ENCODE data around the gene MYL4.

Gene MYL4

GRCh38 chr17:47252766-47253512 lies 43.8 kb downstream of the MYL4 start:
- no peak overlapping the region for H3K27ac ChIP-seq (ENCODE audit: insufficient read depth, low read length, poor library complexity, severe bottlenecking)
- peak overlapping the region; percentile 78 for H3K4me3 ChIP-seq (ENCODE audit: insufficient read depth, low read depth, low read length, poor library complexity, severe bottlenecking)
- peaks cover 18% of the 10 kb centered on the region for H3K27me3 ChIP-seq (replicated peaks; ENCODE audit: control insufficient read depth, insufficient read depth, low read length, poor library complexity, severe bottlenecking)
- H3K4me1 ChIP-seq (ENCODE audit: control insufficient read depth, insufficient read depth, low read length, poor library complexity, severe bottlenecking), result peaks cover 10% of the 10 kb centered on the region
- no peaks in the 10 kb centered on the region for H3K9me3 ChIP-seq (ENCODE audit: control insufficient read depth, low read length)
- no peaks in the 10 kb centered on the region for H3K36me3 ChIP-seq (ENCODE audit: control insufficient read depth, insufficient read depth, low read length)
- DNase-seq, result no peak

GRCh38 chr17:47253541-47254402 lies 44.6 kb downstream of the MYL4 start, which contains the start of gene ITGB3:
Gene ITGB3, plus strand, starts transcription at chr17:47253827. Its CDS starts 35 bp downstream, at chr17:47253862.
- Histone ChIP-seq H3K27ac (ENCODE audit: insufficient read depth, low read length, poor library complexity, severe bottlenecking) (no peak within 1 kb of the TSS), H3K9me3 (ENCODE audit: control insufficient read depth, low read length) (no peaks in the 10 kb centered on the region), H3K27me3 (replicated peaks; ENCODE audit: control insufficient read depth, insufficient read depth, low read length, poor library complexity, severe bottlenecking) (peaks cover 18% of the 10 kb centered on the region), H3K36me3 (ENCODE audit: control insufficient read depth, insufficient read depth, low read length) (no peaks in the 10 kb centered on the region), H3K4me3 (ENCODE audit: insufficient read depth, low read depth, low read length, poor library complexity, severe bottlenecking) (peak within 1 kb of the TSS; percentile 78), H3K4me1 (ENCODE audit: control insufficient read depth, insufficient read depth, low read length, poor library complexity, severe bottlenecking) (peaks cover 10% of the 10 kb centered on the region)
- DNase-seq, result peak; percentile 25 to 38 (median 35)

- Histone ChIP-seq H3K36me3 (ENCODE audit: control insufficient read depth, insufficient read depth, low read length) (no peaks in the 10 kb centered on the region), H3K4me3 (ENCODE audit: insufficient read depth, low read depth, low read length, poor library complexity, severe bottlenecking) (peak overlapping the region; percentile 78), H3K4me1 (ENCODE audit: control insufficient read depth, insufficient read depth, low read length, poor library complexity, severe bottlenecking) (peaks cover 10% of the 10 kb centered on the region), H3K27me3 (replicated peaks; ENCODE audit: control insufficient read depth, insufficient read depth, low read length, poor library complexity, severe bottlenecking) (peaks cover 18% of the 10 kb centered on the region), H3K9me3 (ENCODE audit: control insufficient read depth, low read length) (no peaks in the 10 kb centered on the region), H3K27ac (ENCODE audit: insufficient read depth, low read length, poor library complexity, severe bottlenecking) (no peak overlapping the region)
- no peak for DNase-seq
Observed at GRCh38 chr17:47254403-47254943, 45.3 kb downstream of the MYL4 start.

- no peaks in the 10 kb centered on the region for H3K36me3 ChIP-seq (ENCODE audit: control insufficient read depth, insufficient read depth, low read length)
- no peak overlapping the region for H3K4me3 ChIP-seq (ENCODE audit: insufficient read depth, low read depth, low read length, poor library complexity, severe bottlenecking)
- no peak for DNase-seq
- H3K27me3 ChIP-seq (replicated peaks; ENCODE audit: control insufficient read depth, insufficient read depth, low read length, poor library complexity, severe bottlenecking), result peaks cover 16% of the 10 kb centered on the region
- H3K9me3 ChIP-seq (ENCODE audit: control insufficient read depth, low read length), result no peaks in the 10 kb centered on the region
- H3K4me1 ChIP-seq (ENCODE audit: control insufficient read depth, insufficient read depth, low read length, poor library complexity, severe bottlenecking), result peaks cover 10% of the 10 kb centered on the region
- H3K27ac ChIP-seq (ENCODE audit: insufficient read depth, low read length, poor library complexity, severe bottlenecking), result no peak overlapping the region
Observed at GRCh38 chr17:47257651-47258339, 48.6 kb downstream of the MYL4 start.

GRCh38 chr17:47262586-47262985 lies 53.4 kb downstream of the MYL4 start:
- no peaks in the 10 kb centered on the region for H3K9me3 ChIP-seq (ENCODE audit: control insufficient read depth, low read length)
- H3K36me3 ChIP-seq (ENCODE audit: control insufficient read depth, insufficient read depth, low read length), result no peaks in the 10 kb centered on the region
- no peaks in the 10 kb centered on the region for H3K4me1 ChIP-seq (ENCODE audit: control insufficient read depth, insufficient read depth, low read length, poor library complexity, severe bottlenecking)
- H3K27ac ChIP-seq (ENCODE audit: insufficient read depth, low read length, poor library complexity, severe bottlenecking), result no peak overlapping the region
- H3K27me3 ChIP-seq (replicated peaks; ENCODE audit: control insufficient read depth, insufficient read depth, low read length, poor library complexity, severe bottlenecking), result no peaks in the 10 kb centered on the region
- H3K4me3 ChIP-seq (ENCODE audit: insufficient read depth, low read depth, low read length, poor library complexity, severe bottlenecking), result no peak overlapping the region
- no peak for DNase-seq

GRCh38 chr17:47264166-47264565 lies 55.0 kb downstream of the MYL4 start:
- Histone ChIP-seq H3K4me1 (ENCODE audit: control insufficient read depth, insufficient read depth, low read length, poor library complexity, severe bottlenecking) (no peaks in the 10 kb centered on the region), H3K36me3 (ENCODE audit: control insufficient read depth, insufficient read depth, low read length) (no peaks in the 10 kb centered on the region), H3K4me3 (ENCODE audit: insufficient read depth, low read depth, low read length, poor library complexity, severe bottlenecking) (no peak overlapping the region), H3K27ac (ENCODE audit: insufficient read depth, low read length, poor library complexity, severe bottlenecking) (no peak overlapping the region), H3K9me3 (ENCODE audit: control insufficient read depth, low read length) (no peaks in the 10 kb centered on the region), H3K27me3 (replicated peaks; ENCODE audit: control insufficient read depth, insufficient read depth, low read length, poor library complexity, severe bottlenecking) (no peaks in the 10 kb centered on the region)
- DNase-seq, result no peak

GRCh38 chr17:47265983-47266541 lies 56.9 kb downstream of the MYL4 start:
- no peak overlapping the region for H3K27ac ChIP-seq (ENCODE audit: insufficient read depth, low read length, poor library complexity, severe bottlenecking)
- no peaks in the 10 kb centered on the region for H3K4me1 ChIP-seq (ENCODE audit: control insufficient read depth, insufficient read depth, low read length, poor library complexity, severe bottlenecking)
- no peaks in the 10 kb centered on the region for H3K9me3 ChIP-seq (ENCODE audit: control insufficient read depth, low read length)
- H3K27me3 ChIP-seq (replicated peaks; ENCODE audit: control insufficient read depth, insufficient read depth, low read length, poor library complexity, severe bottlenecking), result no peaks in the 10 kb centered on the region
- H3K4me3 ChIP-seq (ENCODE audit: insufficient read depth, low read depth, low read length, poor library complexity, severe bottlenecking), result no peak overlapping the region
- no peaks in the 10 kb centered on the region for H3K36me3 ChIP-seq (ENCODE audit: control insufficient read depth, insufficient read depth, low read length)
- DNase-seq, result no peak

- H3K9me3 ChIP-seq (ENCODE audit: control insufficient read depth, low read length), result no peaks in the 10 kb centered on the region
- H3K36me3 ChIP-seq (ENCODE audit: control insufficient read depth, insufficient read depth, low read length), result no peaks in the 10 kb centered on the region
- H3K27ac ChIP-seq (ENCODE audit: insufficient read depth, low read length, poor library complexity, severe bottlenecking), result no peak overlapping the region
- no peak overlapping the region for H3K4me3 ChIP-seq (ENCODE audit: insufficient read depth, low read depth, low read length, poor library complexity, severe bottlenecking)
- no peak for DNase-seq
- no peaks in the 10 kb centered on the region for H3K27me3 ChIP-seq (replicated peaks; ENCODE audit: control insufficient read depth, insufficient read depth, low read length, poor library complexity, severe bottlenecking)
- no peaks in the 10 kb centered on the region for H3K4me1 ChIP-seq (ENCODE audit: control insufficient read depth, insufficient read depth, low read length, poor library complexity, severe bottlenecking)
Observed at GRCh38 chr17:47266782-47267181, 57.6 kb downstream of the MYL4 start.

- DNase-seq, result no peak
Observed at GRCh38 chr17:47267354-47267828, 58.2 kb downstream of the MYL4 start.

More at GRCh38 chr17:47267354-47267828, 58.2 kb downstream of the MYL4 start:
- no peaks in the 10 kb centered on the region for H3K27me3 ChIP-seq (replicated peaks; ENCODE audit: control insufficient read depth, insufficient read depth, low read length, poor library complexity, severe bottlenecking)
- no peaks in the 10 kb centered on the region for H3K36me3 ChIP-seq (ENCODE audit: control insufficient read depth, insufficient read depth, low read length)
- no peak overlapping the region for H3K4me3 ChIP-seq (ENCODE audit: insufficient read depth, low read depth, low read length, poor library complexity, severe bottlenecking)
- no peaks in the 10 kb centered on the region for H3K4me1 ChIP-seq (ENCODE audit: control insufficient read depth, insufficient read depth, low read length, poor library complexity, severe bottlenecking)
- H3K27ac ChIP-seq (ENCODE audit: insufficient read depth, low read length, poor library complexity, severe bottlenecking), result no peak overlapping the region
- H3K9me3 ChIP-seq (ENCODE audit: control insufficient read depth, low read length), result no peaks in the 10 kb centered on the region

All from effector memory CD4-positive, alpha-beta T cell (primary cell).